CD14-positive monocyte (primary cell): Measurements from ENCODE around the gene CCNG2. TPM values are rescaled to one million over a fixed set of nuclear protein-coding genes. Genes with fewer than 3 reads are reported as not detected.

Experiments
- DNase-seq, 3 donors: peaks; one replicate each; pipeline ENCODE4 v3.0.0-alpha.2; 2011 to 2022
- H2AFZ ChIP-seq: 2 replicates; pipeline ENCODE4 v1.6.0; 2012; ENCODE audit warnings: mild to moderate bottlenecking, low read depth, low read length, inconsistent platforms; ENCODE audit not compliant: insufficient read depth, poor library complexity, severe bottlenecking
- H3K27ac ChIP-seq, 2 donors: 1 replicate in 1 of 2; 2 replicates in 1 of 2; pipeline ENCODE4 v1.5.1; 2012 to 2013; ENCODE audit warnings: low read length in 2 of 2, control low read depth in 1 of 2, inconsistent platforms in 1 of 2, low read depth in 1 of 2, mild to moderate bottlenecking in 1 of 2
- H3K27me3 ChIP-seq, 2 donors: one replicate each; pipeline versions ENCODE4 v1.6.0 to v1.6.1; 2011 to 2013; ENCODE audit warnings: low read length in 2 of 2; ENCODE audit not compliant: control insufficient read depth in 2 of 2, insufficient read depth in 2 of 2
- H3K36me3 ChIP-seq, 2 donors: replicated peaks in 1 of 2; 1 replicate in 1 of 2; 2 replicates in 1 of 2; pipeline versions ENCODE4 v1.5.1 to v1.6.1; 2012 to 2013; ENCODE audit warnings: low read length in 2 of 2, control low read depth in 1 of 2, inconsistent platforms in 1 of 2, mild to moderate bottlenecking in 1 of 2; ENCODE audit not compliant: insufficient read depth in 2 of 2, control insufficient read depth in 1 of 2
- H3K4me1 ChIP-seq, 2 donors: 1 replicate in 1 of 2; 2 replicates in 1 of 2; pipeline versions ENCODE4 v1.5.1 to v1.6.1; 2012 to 2013; ENCODE audit warnings: low read length in 2 of 2, control low read depth in 1 of 2, inconsistent platforms in 1 of 2, mild to moderate bottlenecking in 1 of 2, moderate library complexity in 1 of 2; ENCODE audit not compliant: insufficient read depth in 2 of 2, control insufficient read depth in 1 of 2
- H3K4me2 ChIP-seq: replicated peaks from 2 replicates; pipeline ENCODE3; 2012; ENCODE audit warnings: low read length, moderate library complexity, mild to moderate bottlenecking; ENCODE audit not compliant: poor library complexity, severe bottlenecking; ENCODE audit errors: extremely low read depth
- H3K4me3 ChIP-seq, 3 experiments: fragments of 200-600 bp in 1 of 3; sonication (generic) in 1 of 3; replicated peaks in 1 of 3; 1 replicate in 2 of 3; 2 replicates in 1 of 3; pipeline ENCODE4 v1.5.1; 2011 to 2013; ENCODE audit warnings: low read length in 3 of 3, mild to moderate bottlenecking in 3 of 3, control low read depth in 2 of 3, low read depth in 2 of 3, inconsistent platforms in 1 of 3, moderate library complexity in 1 of 3
- H3K79me2 ChIP-seq: 2 replicates; pipeline ENCODE4 v1.6.0; 2012; ENCODE audit warnings: mild to moderate bottlenecking, control low read depth, inconsistent platforms, low read length, moderate library complexity; ENCODE audit not compliant: insufficient read depth
- H3K9ac ChIP-seq: 2 replicates; pipeline ENCODE4 v1.6.0; 2017; ENCODE audit warnings: low read length, mild to moderate bottlenecking; ENCODE audit not compliant: insufficient read depth, poor library complexity, severe bottlenecking
- H3K9me3 ChIP-seq, 2 donors: replicated peaks in 1 of 2; 1 replicate in 1 of 2; 2 replicates in 1 of 2; pipeline versions ENCODE4 v1.5.1 to v1.6.1; 2012 to 2013; ENCODE audit warnings: low read length in 2 of 2, control low read depth in 1 of 2; ENCODE audit not compliant: control insufficient read depth in 1 of 2, insufficient read depth in 1 of 2
- H4K20me1 ChIP-seq: 2 replicates; pipeline ENCODE4 v1.6.0; 2012; ENCODE audit warnings: mild to moderate bottlenecking, low read length, control low read depth, moderate library complexity; ENCODE audit not compliant: insufficient read depth
- H3K27ac Mint-ChIP-seq, 7 donors: one replicate each; pipeline ENCODE4 v1.8.0; 2020; ENCODE audit warnings: mild to moderate bottlenecking in 7 of 7, mixed read lengths in 7 of 7, moderate library complexity in 6 of 7, inconsistent platforms in 2 of 7
- H3K27me3 Mint-ChIP-seq, 3 donors: one replicate each; pipeline ENCODE4 v1.8.0; 2021 to 2022; ENCODE audit warnings: low read depth in 3 of 3, mild to moderate bottlenecking in 3 of 3, mixed read lengths in 3 of 3, moderate library complexity in 3 of 3, inconsistent platforms in 1 of 3
- H3K36me3 Mint-ChIP-seq, 2 donors: one replicate each; pipeline ENCODE4 v1.8.0; 2020; ENCODE audit warnings: mixed read lengths in 2 of 2, inconsistent platforms in 1 of 2, mild to moderate bottlenecking in 1 of 2
- H3K4me1 Mint-ChIP-seq: one replicate; pipeline ENCODE4 v1.8.0; 2020; ENCODE audit warnings: mild to moderate bottlenecking, mixed read lengths
- H3K4me3 Mint-ChIP-seq, 2 donors: one replicate each; pipeline ENCODE4 v1.8.0; 2020; ENCODE audit warnings: mild to moderate bottlenecking in 2 of 2, mixed read lengths in 2 of 2, moderate library complexity in 1 of 2
- H3K9me3 Mint-ChIP-seq, 7 donors: one replicate each; pipeline ENCODE4 v1.8.0; 2020 to 2022; ENCODE audit warnings: mixed read lengths in 7 of 7, mild to moderate bottlenecking in 6 of 7, moderate library complexity in 6 of 7, inconsistent platforms in 2 of 7
- CTCF ChIP-seq: fragments of 200-600 bp; IDR thresholded peaks from one replicate; pipeline ENCODE4 v1.8.0; 2022; ENCODE audit warnings: antibody characterized with exemption, mild to moderate bottlenecking
- WGBS: methylation state at CpG from one replicate; pipeline ENCODE4 v1.1.5; 2013; ENCODE audit warnings: missing lambda C conversion rate; ENCODE audit not compliant: insufficient coverage; 5-methylcytosine and 5-hydroxymethylcytosine counted together
- intact Hi-C, 2 donors: fragments of 100-400 bp; cut with micrococcal nuclease; formaldehyde crosslinking; loops; one replicate each; pipeline versions ENCODE4 v1.15.0 to v1.15.1; 2023
- polyA plus RNA-seq, 3 donors: library from polyadenylated mRNA; depleted of rRNA in 1 of 3; unstranded in 2 of 3; stranded (reverse) in 1 of 3; fragments of 300-500 nt in 2 of 3; fragments of >200 nt in 1 of 3; fragmentation: Illumina TruSeq in 2 of 3; gene quantifications; 1 replicate in 2 of 3; 2 replicates in 1 of 3; pipeline ENCODE4 v1.2.3, GENCODE V29; 2012 to 2021

The CCNG2 gene
- polyA plus RNA-seq, 3 donors: 17.6 to 26.4 (median 23.3) TPM

- Histone ChIP-seq H3K4me1 (peaks cover 51 to 55% of the 10 kb centered on the region in 2 donors), H3K27me3 (no peaks in the 10 kb centered on the region), H3K27ac (no peak overlapping the region), H3K9me3 (no peaks in the 10 kb centered on the region), H3K4me2 (no peak overlapping the region), H3K9ac (no peak overlapping the region), H3K79me2 (no peaks in the 10 kb centered on the region), H3K4me3 (no peak overlapping the region), H3K36me3 (no peaks in the 10 kb centered on the region), H4K20me1 (no peaks in the 10 kb centered on the region), H2AFZ (no peak overlapping the region)
- no peak for DNase-seq
- no peak for TF ChIP-seq CTCF
- Mint-ChIP-seq H3K27me3 (peaks cover 0 to 1% (median 0%) of the 10 kb centered on the region in 3 donors), H3K27ac (peak overlapping the region in 3 of 7 donors; percentile 23 to 71 (median 65)), H3K4me3 (no peak overlapping the region), H3K36me3 (no peaks in the 10 kb centered on the region), H3K9me3 (peaks cover 0 to 3% (median 0%) of the 10 kb centered on the region in 7 donors), H3K4me1 (peaks cover 63% of the 10 kb centered on the region)
- WGBS: no CpG with 5 or more reads among the region's 3 CpGs
- intact Hi-C loops: no loop called here
These were observed 32.4 kb upstream of the CCNG2 start for GRCh38 chr4:77124576-77124975.

- WGBS: 54% methylated on average over 4 of the region's 8 CpGs
These were observed 31.0 kb upstream of the CCNG2 start for GRCh38 chr4:77125961-77126360.

More at GRCh38 chr4:77125961-77126360, 31.0 kb upstream of the CCNG2 start:
- TF ChIP-seq CTCF: no peak
- Mint-ChIP-seq H3K27ac (peak overlapping the region; percentile 77 to 96 (median 93)), H3K9me3 (peaks cover 0 to 3% (median 2%) of the 10 kb centered on the region in 7 donors), H3K4me3 (no peak overlapping the region), H3K4me1 (peaks cover 63% of the 10 kb centered on the region), H3K36me3 (no peaks in the 10 kb centered on the region), H3K27me3 (peaks cover 0 to 1% (median 0%) of the 10 kb centered on the region in 3 donors)
- peak overlapping the region; percentile 77 to 85 for H3K27ac ChIP-seq
- H3K4me1 ChIP-seq: peaks cover 51 to 55% of the 10 kb centered on the region in 2 donors
- H3K4me2 ChIP-seq: no peak overlapping the region
- no peaks in the 10 kb centered on the region for H3K27me3 ChIP-seq
- no peaks in the 10 kb centered on the region for H3K9me3 ChIP-seq
- no peak overlapping the region for H3K9ac ChIP-seq
- DNase-seq: no peak
- H3K4me3 ChIP-seq: peak overlapping the region in 1 of 3 experiments; percentile 21
- no peaks in the 10 kb centered on the region for H4K20me1 ChIP-seq
- no peak overlapping the region for H2AFZ ChIP-seq
- no peaks in the 10 kb centered on the region for H3K36me3 ChIP-seq
- H3K79me2 ChIP-seq: no peaks in the 10 kb centered on the region
- intact Hi-C loops: no loop called here
